Measurements from ENCODE around the gene SERP2.
A peak's percentile ranks its signal among the peaks of the same experiment; 100 is the strongest.

The SERP2 gene

GRCh38 chr13:44389060-44389666 lies 15.5 kb downstream of the SERP2 start:
- no peak for DNase-seq

GRCh38 chr13:44389876-44390275 lies 16.3 kb downstream of the SERP2 start:
- no peak for DNase-seq

GRCh38 chr13:44393391-44393790 lies 19.8 kb downstream of the SERP2 start:
- no peak for DNase-seq

- no peak for DNase-seq
Observed at GRCh38 chr13:44394658-44395057, 21.0 kb downstream of the SERP2 start.

- no peak for DNase-seq
Observed at GRCh38 chr13:44395976-44396694, 22.5 kb downstream of the SERP2 start.

GRCh38 chr13:44396701-44397580 lies 23.3 kb downstream of the SERP2 start:
- no peak for DNase-seq

GRCh38 chr13:44397766-44398223 lies 24.2 kb downstream of the SERP2 start:
- DNase-seq: no peak

GRCh38 chr13:44398606-44399005 lies 25.0 kb downstream of the SERP2 start:
- no peak for DNase-seq

GRCh38 chr13:44399074-44399473 lies 25.4 kb downstream of the SERP2 start:
- no peak for DNase-seq

- DNase-seq: no peak
Observed at GRCh38 chr13:44400736-44401135, 27.1 kb downstream of the SERP2 start.

- DNase-seq: no peak
Observed at GRCh38 chr13:44401577-44401976, 28.0 kb downstream of the SERP2 start.

GRCh38 chr13:44402899-44403445 lies 29.3 kb downstream of the SERP2 start:
- DNase-seq: no peak

GRCh38 chr13:44403461-44404056 lies 29.9 kb downstream of the SERP2 start:
- peak; percentile 66 for DNase-seq

- DNase-seq: peak; percentile 76
Observed at GRCh38 chr13:44404261-44405132, 30.9 kb downstream of the SERP2 start.

- DNase-seq: no peak
Observed at GRCh38 chr13:44406617-44407016, 33.0 kb downstream of the SERP2 start.

GRCh38 chr13:44407379-44407778 lies 33.8 kb downstream of the SERP2 start:
- DNase-seq: no peak

GRCh38 chr13:44407891-44408290 lies 34.3 kb downstream of the SERP2 start:
- DNase-seq: no peak

- no peak for DNase-seq
Observed at GRCh38 chr13:44409595-44409994, 36.0 kb downstream of the SERP2 start.

- peak; percentile 5 for DNase-seq
Observed at GRCh38 chr13:44410328-44410859, 36.8 kb downstream of the SERP2 start.

- no peak for DNase-seq
Observed at GRCh38 chr13:44411841-44412240, 38.2 kb downstream of the SERP2 start.

- DNase-seq: no peak
Observed at GRCh38 chr13:44412346-44412935, 38.8 kb downstream of the SERP2 start.

All from DMS53 (cell line).